HEK293T (cell line): Measurements from ENCODE around the gene UNC50.

Source experiments
- BHLHE40 ChIP-seq: fragments of 450-650 bp; IDR thresholded peaks from 2 replicates; pipeline ENCODE4 v1.6.1; 2016; ENCODE audit warnings: mild to moderate bottlenecking, moderate library complexity, borderline replicate concordance
- ELF4 ChIP-seq: fragments of 450-650 bp; IDR thresholded peaks from 2 replicates; pipeline ENCODE4 v1.6.1; 2017; ENCODE audit warnings: antibody characterized with exemption
- FOXM1 ChIP-seq: fragments of 450-650 bp; IDR thresholded peaks from 2 replicates; pipeline ENCODE4 v1.6.1; 2017; ENCODE audit warnings: mild to moderate bottlenecking, borderline replicate concordance
- HDGF ChIP-seq: fragments of 450-650 bp; IDR thresholded peaks from 2 replicates; pipeline ENCODE4 v1.6.1; 2017; ENCODE audit warnings: antibody characterized with exemption, borderline replicate concordance
- LEF1 ChIP-seq: fragments of 450-650 bp; IDR thresholded peaks from 2 replicates; pipeline ENCODE4 v1.6.1; 2017; ENCODE audit warnings: mild to moderate bottlenecking, borderline replicate concordance
- NFRKB ChIP-seq: fragments of 450-650 bp; IDR thresholded peaks from 2 replicates; pipeline ENCODE4 v1.6.1; 2016; ENCODE audit warnings: mild to moderate bottlenecking, moderate library complexity
- PKNOX1 ChIP-seq: fragments of 450-650 bp; IDR thresholded peaks from 2 replicates; pipeline ENCODE4 v1.6.1; 2016
- SP1 ChIP-seq: fragments of 450-650 bp; IDR thresholded peaks from 2 replicates; pipeline ENCODE4 v1.6.1; 2017
- SUZ12 ChIP-seq: fragments of 450-650 bp; IDR thresholded peaks from 2 replicates; pipeline ENCODE4 v1.6.1; 2016; ENCODE audit warnings: mild to moderate bottlenecking
- TARDBP ChIP-seq: fragments of 450-650 bp; IDR thresholded peaks from 2 replicates; pipeline ENCODE4 v1.6.1; 2016

GRCh38 chr2:98663511-98664090 is 55.2 kb downstream of the UNC50 start:
- TF ChIP-seq FOXM1, result no peak
- TF ChIP-seq SUZ12, result no peak
- no peak for TF ChIP-seq BHLHE40
- no peak for TF ChIP-seq PKNOX1
- TF ChIP-seq HDGF, result no peak
- no peak for TF ChIP-seq SP1
- no peak for TF ChIP-seq TARDBP
- no peak for TF ChIP-seq LEF1
- no peak for TF ChIP-seq NFRKB
- no peak for TF ChIP-seq ELF4
